Breast epithelium (tissue), 4 donors: ENCODE data around the gene EME2. TPM values are rescaled to one million over a fixed set of nuclear protein-coding genes. Genes with fewer than 3 reads are reported as not detected.

Experiments
- DNase-seq, 2 donors: peaks; one replicate each; pipeline ENCODE4 v3.0.0-alpha.2; 2019; ENCODE audit warnings: low spot score in 2 of 2
- H3K27ac ChIP-seq, 2 donors: fragments of 200-600 bp; sonication (generic) in 1 of 2; one replicate each; pipeline ENCODE4 v1.5.1; 2016 to 2019; ENCODE audit warnings: mild to moderate bottlenecking in 1 of 2
- H3K27me3 ChIP-seq, 2 donors: fragments of 200-600 bp; sonication (generic) in 1 of 2; one replicate each; pipeline versions ENCODE4 v1.5.1 to v1.6.0; 2017 to 2019; ENCODE audit warnings: control low read depth in 1 of 2, mild to moderate bottlenecking in 1 of 2
- H3K36me3 ChIP-seq: fragments of 200-600 bp; one replicate; pipeline ENCODE4 v1.5.1; 2019
- H3K4me1 ChIP-seq, 2 donors: fragments of 200-600 bp; sonication (generic); one replicate each; pipeline ENCODE4 v1.5.1; 2016 to 2019; ENCODE audit warnings: control low read depth in 1 of 2
- H3K4me3 ChIP-seq, 3 donors: fragments of 200-600 bp; sonication (generic); 1 replicate in 2 of 3; 2 replicates in 1 of 3; pipeline ENCODE4 v1.5.1; 2016 to 2019; ENCODE audit warnings: mild to moderate bottlenecking in 3 of 3, moderate library complexity in 2 of 3
- H3K9me3 ChIP-seq, 2 donors: fragments of 200-600 bp; sonication (generic) in 1 of 2; one replicate each; pipeline ENCODE4 v1.5.1; 2016 to 2019; ENCODE audit warnings: control low read depth in 1 of 2
- POLR2A ChIP-seq: fragments of 450-650 bp; IDR thresholded peaks from one replicate; pipeline ENCODE4 v1.6.1; 2016; ENCODE audit warnings: antibody characterized with exemption, mild to moderate bottlenecking, moderate library complexity
- POLR2AphosphoS5 ChIP-seq, 3 donors: sonication (generic); formaldehyde crosslinking; IDR thresholded peaks; one replicate each; pipeline ENCODE4 v1.6.1; 2017; ENCODE audit warnings: antibody characterized with exemption in 3 of 3
- intact Hi-C: fragments of 100-400 bp; cut with DNase I; formaldehyde crosslinking; loops from one replicate; pipeline ENCODE4 v1.15.1; 2023; ENCODE audit warnings: low total_unique reads
- total RNA-seq, 3 donors: library from RNA; depleted of rRNA; stranded (reverse); fragments of >200 nt; gene quantifications; one replicate each; pipeline ENCODE4 v1.1.0, GENCODE V29; 2016
- TF ChIP-seq, protein P1 (sequence below), 3 donors: fragments of 450-650 bp; IDR thresholded peaks; one replicate each; pipeline ENCODE4 v1.5.1; 2016 to 2017; ENCODE audit warnings: antibody characterized with exemption in 3 of 3, mild to moderate bottlenecking in 3 of 3, moderate library complexity in 3 of 3

EME2 gene
- total RNA-seq, 3 donors from 2014 or later: 4.6 to 17.4 (median 14.0) TPM

DNA sequence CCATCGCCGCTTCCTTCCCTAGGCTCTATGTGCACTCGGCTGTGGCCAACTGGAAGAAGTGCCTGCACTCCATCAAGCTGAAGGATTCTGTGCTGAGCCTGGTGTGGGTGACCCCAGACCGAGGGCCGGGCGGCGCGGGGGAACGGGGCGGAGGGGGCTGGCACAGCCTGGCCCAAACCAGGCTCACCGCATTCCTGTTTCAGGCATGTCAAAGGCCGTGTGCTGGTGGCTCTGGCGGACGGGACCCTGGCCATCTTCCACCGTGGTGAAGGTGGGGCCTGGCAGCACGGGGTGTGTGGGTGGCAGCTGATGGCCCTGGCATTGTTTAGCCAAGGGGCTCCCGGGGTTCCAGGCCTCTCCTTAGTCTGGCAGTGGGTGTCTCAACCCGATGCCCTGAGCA is 5.9 kb upstream of the EME2 start:
- no peak overlapping the region for H3K4me3 ChIP-seq
- H3K27me3 ChIP-seq: no peaks in the 10 kb centered on the region
- peak in 1 of 2 donors; percentile 47 for DNase-seq
- peaks cover 5 to 8% of the 10 kb centered on the region in 2 donors for H3K4me1 ChIP-seq
- H3K9me3 ChIP-seq: no peaks in the 10 kb centered on the region
- intact Hi-C loops: no loop called here
- TF ChIP-seq, protein P1, sequence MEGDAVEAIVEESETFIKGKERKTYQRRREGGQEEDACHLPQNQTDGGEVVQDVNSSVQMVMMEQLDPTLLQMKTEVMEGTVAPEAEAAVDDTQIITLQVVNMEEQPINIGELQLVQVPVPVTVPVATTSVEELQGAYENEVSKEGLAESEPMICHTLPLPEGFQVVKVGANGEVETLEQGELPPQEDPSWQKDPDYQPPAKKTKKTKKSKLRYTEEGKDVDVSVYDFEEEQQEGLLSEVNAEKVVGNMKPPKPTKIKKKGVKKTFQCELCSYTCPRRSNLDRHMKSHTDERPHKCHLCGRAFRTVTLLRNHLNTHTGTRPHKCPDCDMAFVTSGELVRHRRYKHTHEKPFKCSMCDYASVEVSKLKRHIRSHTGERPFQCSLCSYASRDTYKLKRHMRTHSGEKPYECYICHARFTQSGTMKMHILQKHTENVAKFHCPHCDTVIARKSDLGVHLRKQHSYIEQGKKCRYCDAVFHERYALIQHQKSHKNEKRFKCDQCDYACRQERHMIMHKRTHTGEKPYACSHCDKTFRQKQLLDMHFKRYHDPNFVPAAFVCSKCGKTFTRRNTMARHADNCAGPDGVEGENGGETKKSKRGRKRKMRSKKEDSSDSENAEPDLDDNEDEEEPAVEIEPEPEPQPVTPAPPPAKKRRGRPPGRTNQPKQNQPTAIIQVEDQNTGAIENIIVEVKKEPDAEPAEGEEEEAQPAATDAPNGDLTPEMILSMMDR (IDR thresholded peaks at IDR 0.05): no peak
- no peak for TF ChIP-seq POLR2AphosphoS5 (IDR thresholded peaks at IDR 0.05)
- TF ChIP-seq POLR2A: no peak
- no peak overlapping the region for H3K27ac ChIP-seq
- peaks cover 5% of the 10 kb centered on the region for H3K36me3 ChIP-seq

- intact Hi-C loops: no loop called here
- Histone ChIP-seq H3K27ac (no peak overlapping the region), H3K9me3 (no peaks in the 10 kb centered on the region), H3K36me3 (peaks cover 5% of the 10 kb centered on the region), H3K4me1 (peaks cover 8 to 12% of the 10 kb centered on the region in 2 donors), H3K27me3 (no peaks in the 10 kb centered on the region), H3K4me3 (no peak overlapping the region)
- TF ChIP-seq POLR2A (no peak), POLR2AphosphoS5 (IDR thresholded peaks at IDR 0.05) (no peak)
- TF ChIP-seq, protein P1 (IDR thresholded peaks at IDR 0.05): no peak
- DNase-seq: no peak
Observed at GRCh38 chr16:1767116-1767994, 5.3 kb upstream of the EME2 start.

GRCh38 chr16:1768061-1768766 is 4.4 kb upstream of the EME2 start:
- H3K9me3 ChIP-seq: no peaks in the 10 kb centered on the region
- intact Hi-C loops: no loop called here
- no peaks in the 10 kb centered on the region for H3K27me3 ChIP-seq
- H3K36me3 ChIP-seq: peaks cover 5% of the 10 kb centered on the region
- no peak for TF ChIP-seq POLR2A
- TF ChIP-seq, protein P1 (IDR thresholded peaks at IDR 0.05): no peak
- no peak for TF ChIP-seq POLR2AphosphoS5 (IDR thresholded peaks at IDR 0.05)
- peaks cover 8 to 12% of the 10 kb centered on the region in 2 donors for H3K4me1 ChIP-seq
- no peak for DNase-seq
- no peak overlapping the region for H3K27ac ChIP-seq
- H3K4me3 ChIP-seq: no peak overlapping the region

DNA sequence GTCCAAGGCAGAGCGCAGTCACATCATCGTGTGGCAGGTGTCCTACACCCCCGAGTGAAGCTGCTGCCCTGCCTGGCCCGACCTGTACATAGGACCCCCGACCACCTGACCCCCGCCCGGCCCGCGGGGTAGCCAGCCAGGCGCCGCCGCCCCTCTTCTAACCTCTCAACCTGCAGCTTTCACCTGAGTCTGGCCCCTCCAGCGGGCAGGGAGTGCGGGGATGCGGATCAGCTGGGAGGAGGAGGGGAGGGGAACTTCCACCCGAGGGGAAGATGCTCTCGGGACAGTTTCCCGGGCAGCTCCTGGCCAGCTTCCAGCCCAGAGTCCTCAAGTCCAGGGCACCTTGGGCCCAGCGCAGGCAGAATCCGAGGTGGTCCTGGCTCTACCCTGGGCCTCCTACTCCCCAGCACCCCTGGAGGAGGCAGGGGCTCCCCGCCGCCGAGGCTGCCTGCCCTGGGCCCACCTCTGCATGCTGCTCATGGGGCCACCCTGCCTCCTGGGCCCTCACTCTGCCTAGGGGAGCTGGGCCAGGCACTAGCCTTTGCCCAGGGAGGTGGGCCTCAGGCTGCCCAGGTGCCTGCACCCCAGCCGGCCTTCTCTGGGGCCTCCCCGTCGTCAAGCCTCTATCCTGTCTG is 3.7 kb upstream of the EME2 start:
- Histone ChIP-seq H3K4me3 (no peak overlapping the region), H3K4me1 (peaks cover 8 to 13% of the 10 kb centered on the region in 2 donors), H3K9me3 (no peaks in the 10 kb centered on the region), H3K27me3 (no peaks in the 10 kb centered on the region), H3K36me3 (peaks cover 5% of the 10 kb centered on the region), H3K27ac (peak overlapping the region in 1 of 2 donors; percentile 69)
- DNase-seq: no peak
- no peak for TF ChIP-seq POLR2A
- TF ChIP-seq POLR2AphosphoS5 (IDR thresholded peaks at IDR 0.05): no peak
- TF ChIP-seq, protein P1 (IDR thresholded peaks at IDR 0.05): no peak
- intact Hi-C loops: no loop called here
